ENCODE results near the gene OR10G3.
"Not testable (repeated sequence)": the region's sequence is repeated elsewhere in the genome, so short reads cannot be mapped to it uniquely, and the experiment has no call there.

The OR10G3 gene, protein sequence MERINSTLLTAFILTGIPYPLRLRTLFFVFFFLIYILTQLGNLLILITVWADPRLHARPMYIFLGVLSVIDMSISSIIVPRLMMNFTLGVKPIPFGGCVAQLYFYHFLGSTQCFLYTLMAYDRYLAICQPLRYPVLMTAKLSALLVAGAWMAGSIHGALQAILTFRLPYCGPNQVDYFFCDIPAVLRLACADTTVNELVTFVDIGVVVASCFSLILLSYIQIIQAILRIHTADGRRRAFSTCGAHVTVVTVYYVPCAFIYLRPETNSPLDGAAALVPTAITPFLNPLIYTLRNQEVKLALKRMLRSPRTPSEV

DNA sequence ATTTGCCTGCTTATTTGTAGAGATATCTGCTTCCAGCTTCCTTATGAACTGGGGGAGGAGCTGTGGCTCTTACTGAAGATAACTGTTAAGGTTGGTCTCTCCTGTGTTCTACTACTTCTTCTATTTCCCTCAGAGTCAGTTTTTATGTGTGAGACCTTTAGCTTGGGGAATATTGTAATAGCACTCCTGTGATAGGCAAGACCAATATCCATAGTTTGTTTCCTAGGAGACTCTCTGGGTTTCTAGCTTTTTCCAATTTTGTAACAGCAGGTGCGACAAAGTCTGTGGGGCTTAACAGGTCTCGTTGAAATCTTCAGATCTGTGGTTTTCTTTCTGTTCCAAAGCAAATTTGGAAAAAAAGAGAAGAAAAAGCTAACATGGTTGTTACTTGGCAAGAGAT is at the start of gene OR10G3:
OR10G3 (minus strand) TSS at position 101 of the 400 bp plus-strand sequence. CDS start 9,332 bp downstream, outside the sequence.
- no peak for DNase-seq

- DNase-seq: no peak
These were observed 46.8 kb upstream of the OR10G3 start for GRCh38 chr14:21626491-21627230.

DNA sequence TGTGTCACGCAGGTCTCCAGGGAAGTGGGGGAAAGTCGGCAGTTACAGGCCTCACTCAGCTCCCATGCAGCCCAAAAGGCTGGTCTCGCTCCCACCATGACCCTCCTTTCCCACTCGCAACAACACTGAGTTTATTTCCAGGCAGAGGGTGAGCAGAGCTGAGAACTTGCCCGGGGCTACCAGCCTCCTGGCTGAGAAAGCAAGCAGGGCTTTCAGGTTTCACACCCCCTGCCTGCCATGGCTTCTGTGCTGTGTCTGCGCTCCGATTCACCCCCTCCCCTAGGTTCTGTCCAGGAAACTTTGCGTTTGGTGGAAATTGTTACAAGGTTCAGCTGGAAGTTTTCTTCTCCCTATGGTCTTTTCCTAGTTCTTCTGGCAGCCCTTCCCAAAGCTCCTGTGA is 37.7 kb upstream of the OR10G3 start:
- DNase-seq: no peak

DNA sequence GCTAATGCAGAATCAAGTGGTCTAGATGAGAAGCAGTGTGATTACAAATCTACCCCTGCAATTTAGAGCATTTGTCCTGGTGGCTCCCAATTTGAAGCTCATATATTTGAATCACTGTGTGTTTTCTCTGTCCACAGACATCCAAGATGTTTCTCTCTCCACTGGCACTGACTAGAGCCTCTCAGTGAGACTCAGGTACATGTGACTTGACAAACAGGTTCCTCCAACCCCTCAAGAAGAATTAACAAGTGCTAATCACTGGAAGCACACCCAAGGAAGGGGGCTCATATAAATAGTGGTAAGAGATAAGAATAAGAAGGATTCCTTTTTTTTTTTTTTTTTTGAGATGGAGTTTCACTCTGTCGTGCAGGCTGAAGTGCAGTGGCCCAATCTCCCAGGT is 34.4 kb upstream of the OR10G3 start:
- DNase-seq: no peak

GRCh38 chr14:21612324-21612723 is 32.4 kb upstream of the OR10G3 start:
- DNase-seq: no peak

- not testable (repeated sequence) for DNase-seq
These were observed 22.3 kb upstream of the OR10G3 start for GRCh38 chr14:21602181-21602580.

DNA sequence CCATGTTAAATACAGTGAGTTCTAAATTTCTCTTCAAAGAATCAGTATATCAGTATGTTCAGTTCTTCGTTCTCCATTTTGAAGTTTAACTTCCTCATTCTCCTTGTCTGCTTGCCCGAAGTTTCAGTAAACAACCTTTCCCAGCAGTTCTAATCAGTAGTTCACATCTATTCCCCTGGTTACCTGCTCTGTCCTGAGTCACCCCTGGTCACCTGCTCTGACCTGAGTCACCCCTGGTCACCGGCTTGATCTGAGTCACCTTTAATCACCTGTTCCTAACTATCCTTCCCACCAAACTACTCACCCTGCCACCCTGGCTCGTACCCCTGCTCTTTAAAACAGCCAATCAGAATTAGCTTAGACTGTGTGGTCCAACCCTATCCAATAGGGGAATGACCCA is 9.4 kb upstream of the OR10G3 start:
- no peak for DNase-seq

GRCh38 chr14:21575661-21576060 is 4.2 kb downstream of the OR10G3 start:
- DNase-seq: no peak

DNA sequence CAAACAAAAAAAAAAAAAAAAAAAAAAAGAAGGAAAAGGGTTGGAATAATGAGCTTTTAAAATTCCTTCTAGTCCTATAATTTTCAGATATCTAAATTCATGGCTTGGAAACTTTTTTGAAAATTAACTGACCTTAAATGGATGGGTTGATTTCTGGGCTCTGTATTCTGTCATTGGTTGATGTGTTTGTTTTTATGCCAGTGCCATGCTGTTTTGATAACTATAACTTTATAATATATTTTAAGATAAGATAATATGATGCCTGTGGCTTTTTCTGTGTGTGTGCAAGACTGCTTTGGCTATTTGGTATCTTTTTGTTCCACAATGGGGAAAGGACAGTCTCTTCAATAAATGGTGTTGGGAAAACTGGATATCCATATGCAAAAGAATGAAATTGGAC is 7.3 kb downstream of the OR10G3 start:
- DNase-seq: no peak

- DNase-seq: no peak
These were observed 21.1 kb downstream of the OR10G3 start for GRCh38 chr14:21558703-21559170.

DNA sequence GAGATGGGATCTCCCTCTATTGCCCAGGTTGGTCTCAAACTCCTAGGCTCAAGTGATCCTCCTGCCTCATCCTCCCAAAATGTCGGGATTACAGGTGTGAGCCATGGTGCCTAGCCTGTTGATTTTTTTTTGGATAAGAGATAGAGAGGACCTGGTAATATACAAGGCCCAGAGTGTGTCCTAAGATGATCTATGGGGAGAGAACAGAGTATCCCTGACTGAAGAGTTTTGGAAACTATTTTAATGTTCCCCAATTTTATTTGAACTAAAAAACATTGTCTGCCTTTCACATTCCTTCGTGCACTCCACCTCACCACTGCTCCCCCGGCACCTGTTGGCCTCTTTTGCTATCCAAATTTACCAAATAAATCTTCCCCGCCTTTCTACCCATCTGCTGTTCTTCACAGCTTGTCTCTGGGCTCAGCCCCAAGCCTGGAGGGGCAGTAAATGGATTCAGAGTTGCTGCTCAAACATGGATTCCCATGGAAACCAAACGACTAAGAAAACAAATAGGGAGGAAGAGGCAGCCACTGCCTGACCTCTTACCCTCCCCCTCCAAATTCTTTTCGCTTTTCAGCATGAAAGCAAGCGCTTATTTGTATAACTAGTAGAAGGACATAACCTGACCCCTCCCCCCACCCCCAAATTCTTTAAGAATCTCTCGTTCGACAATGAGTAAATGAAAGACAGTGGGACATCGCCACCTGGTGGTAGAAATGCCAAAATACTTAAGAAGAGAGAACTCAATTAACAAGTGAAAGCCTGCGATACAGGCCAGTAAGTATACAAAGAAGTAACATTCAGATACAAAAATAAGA is 22.6 kb downstream of the OR10G3 start:
- peak; percentile 71 for DNase-seq

DNA sequence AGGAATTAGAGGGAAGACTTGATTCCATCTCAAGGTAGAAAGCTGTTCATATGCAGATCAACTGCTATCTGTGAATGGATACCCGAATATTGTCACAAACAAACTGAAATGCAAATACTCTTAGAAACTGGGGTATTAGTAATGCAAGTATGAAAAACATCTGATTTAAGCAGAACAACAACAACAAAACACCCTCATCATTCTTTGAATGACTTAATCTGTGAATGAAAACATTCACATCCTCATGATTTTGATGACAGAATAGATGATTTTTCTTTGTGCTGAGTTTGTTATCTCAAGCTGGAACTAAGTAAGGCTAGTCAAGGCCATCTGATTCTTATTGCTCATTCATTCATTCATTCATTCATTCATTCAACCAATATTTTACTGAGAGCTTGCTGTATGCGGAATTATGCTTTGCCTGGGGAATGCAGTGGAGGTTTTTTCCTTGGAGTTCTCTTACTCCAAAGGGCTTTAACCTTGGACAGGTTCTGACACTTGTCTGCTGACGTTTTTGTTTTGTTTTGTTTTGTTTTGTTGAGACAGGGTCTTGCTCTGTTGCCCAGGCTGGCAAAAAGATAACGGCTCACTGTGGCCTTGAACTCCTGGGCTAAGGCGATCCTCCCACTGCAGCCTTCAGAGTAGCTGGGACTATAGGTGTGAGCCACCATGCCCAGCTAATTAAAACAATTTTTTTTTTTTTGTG is 23.3 kb downstream of the OR10G3 start:
- no peak for DNase-seq

DNA sequence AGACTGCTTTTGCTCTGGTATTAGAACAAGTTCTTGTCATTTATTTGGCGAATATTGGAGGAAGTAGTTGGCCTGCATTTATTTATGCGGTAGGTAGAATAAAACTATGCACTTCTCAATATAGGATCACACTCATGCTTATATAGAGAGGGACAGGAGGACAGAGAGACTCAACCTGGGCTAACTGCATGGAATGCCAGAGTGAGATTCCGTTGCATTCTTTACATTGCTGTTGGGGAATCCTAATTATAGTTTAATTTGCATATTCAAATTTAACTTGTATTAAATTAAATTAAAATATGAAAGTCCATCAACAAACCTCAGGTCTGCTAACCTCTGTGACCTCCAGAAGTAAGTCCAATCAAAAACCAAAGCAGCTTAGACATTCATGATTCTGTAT is 26.6 kb downstream of the OR10G3 start:
- DNase-seq: no peak

- DNase-seq: not testable (repeated sequence)
These were observed 35.3 kb downstream of the OR10G3 start for GRCh38 chr14:21544588-21544987.

- no peak for DNase-seq
These were observed 35.9 kb downstream of the OR10G3 start for GRCh38 chr14:21543963-21544362.

DNA sequence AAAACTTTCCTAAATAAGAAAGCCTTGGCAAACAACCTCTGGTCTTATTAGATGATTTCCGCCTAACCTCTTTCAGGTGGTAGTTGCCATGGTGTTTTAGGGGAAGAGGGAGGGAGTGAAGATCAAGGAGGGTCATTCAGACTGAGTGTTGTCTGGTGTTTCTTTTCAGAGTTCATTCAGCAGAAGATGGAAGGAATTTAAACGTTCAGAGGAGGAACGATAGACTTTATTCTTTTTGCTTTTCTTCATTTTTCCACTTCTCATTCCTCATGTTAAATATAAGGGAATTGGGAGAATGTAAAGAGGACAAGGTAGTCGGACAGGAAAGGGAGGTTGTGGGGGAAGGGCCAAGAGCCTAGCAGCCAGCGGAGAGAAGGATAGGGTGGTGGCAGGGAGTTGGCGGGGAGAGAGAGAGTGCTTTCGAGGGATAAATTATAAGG is 36.3 kb downstream of the OR10G3 start:
- DNase-seq: no peak

DNA sequence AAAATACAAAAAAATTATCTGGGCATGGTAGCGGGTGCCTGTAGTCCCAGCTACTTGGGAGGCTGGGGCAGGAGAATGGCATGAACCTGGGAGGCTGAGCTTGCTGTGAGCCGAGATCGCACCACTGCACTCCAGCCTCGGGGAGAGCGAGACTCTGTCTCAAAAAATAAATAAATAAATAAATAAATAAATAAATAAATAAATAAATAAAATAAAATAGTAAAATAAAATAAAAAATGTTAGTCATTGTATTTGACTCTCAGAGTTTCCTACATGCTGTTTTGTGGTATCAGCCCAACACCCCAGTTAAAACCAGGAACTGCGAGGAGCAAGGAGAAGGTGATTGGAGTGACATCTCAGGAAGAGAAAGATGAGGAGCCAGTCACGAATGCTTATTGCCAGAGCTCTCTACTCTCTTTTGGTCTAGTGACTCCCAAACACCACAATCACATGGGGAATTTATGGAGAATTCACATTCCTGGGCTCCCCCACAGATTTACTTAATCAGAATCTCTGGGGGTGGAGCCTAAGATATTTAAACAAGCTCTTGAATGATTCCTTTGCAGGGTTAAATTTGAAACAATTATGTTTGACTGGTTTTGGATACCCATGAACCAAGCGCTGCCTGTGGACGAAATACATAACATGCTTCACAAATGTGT is 38.3 kb downstream of the OR10G3 start:
- no peak for DNase-seq

- DNase-seq: no peak
These were observed 40.5 kb downstream of the OR10G3 start for GRCh38 chr14:21539189-21539940.

- no peak for DNase-seq
These were observed 42.8 kb downstream of the OR10G3 start for GRCh38 chr14:21537090-21537424.

DNA sequence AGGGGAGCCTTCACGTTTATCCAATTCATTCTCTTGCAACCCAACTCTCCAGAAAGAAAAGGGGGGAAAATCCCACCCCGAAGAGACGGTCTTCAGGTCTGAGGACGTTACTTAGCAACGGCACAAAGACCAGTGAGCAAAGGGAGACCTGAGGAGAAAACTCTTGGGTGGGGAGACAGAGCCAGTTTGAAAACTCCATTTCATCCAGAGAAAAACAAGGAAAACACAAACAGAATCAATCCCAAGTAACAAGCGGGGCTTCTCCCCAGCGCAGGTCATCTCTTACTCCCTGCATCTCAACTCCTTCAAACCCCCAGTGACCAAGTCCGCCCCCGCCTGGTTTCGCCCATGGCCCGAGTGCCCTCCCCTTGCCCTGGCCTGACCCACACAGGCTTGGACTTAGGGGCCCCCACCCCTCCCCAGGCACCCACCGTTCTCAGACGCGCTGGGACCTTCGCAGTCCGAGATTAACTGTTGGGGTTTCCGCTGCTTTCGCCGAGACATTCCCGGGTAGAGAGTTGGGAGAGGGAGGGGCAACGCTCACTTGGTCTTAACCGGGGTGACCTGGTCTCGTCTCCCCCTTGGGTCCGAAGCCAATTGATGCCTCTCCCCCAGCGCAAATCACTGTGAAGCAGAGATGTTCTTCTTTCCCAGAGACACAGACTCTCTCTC is 43.3 kb downstream of the OR10G3 start:
- no peak for DNase-seq
